Activated naive CD4-positive, alpha-beta T cell treated with Interleukin-2 at 50 U/mL for 16 hours (primary cell): ENCODE results near the gene SNX17.

Experiments used
- DNase-seq: peaks from one replicate; pipeline ENCODE4 v3.0.0-alpha.2; 2020

The SNX17 gene

GRCh38 chr2:27370816-27371620, 602 bp downstream of the SNX17 start:
- peak; percentile 35 for DNase-seq

DNA sequence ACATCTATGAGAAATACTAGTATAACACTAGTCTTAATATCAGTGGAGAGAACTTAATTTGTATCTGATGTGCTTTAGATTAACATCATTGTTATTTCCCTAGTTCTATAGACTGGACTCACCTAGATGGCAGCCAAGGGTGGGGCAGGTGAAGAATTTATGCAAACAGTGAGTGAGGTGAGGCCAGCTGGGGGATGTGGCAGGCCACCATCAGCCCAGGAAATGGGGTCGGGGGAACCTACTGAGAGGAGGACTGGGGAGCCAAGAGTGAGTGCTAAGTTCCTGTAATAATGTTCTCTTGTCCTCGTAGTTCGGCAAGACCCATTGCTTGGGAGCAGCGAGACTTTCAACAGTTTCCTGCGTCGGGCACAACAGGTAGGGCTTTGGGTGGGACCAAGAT, 2.5 kb downstream of the SNX17 start:
- no peak for DNase-seq

GRCh38 chr2:27373567-27373966, 3.2 kb downstream of the SNX17 start:
- DNase-seq: no peak

DNA sequence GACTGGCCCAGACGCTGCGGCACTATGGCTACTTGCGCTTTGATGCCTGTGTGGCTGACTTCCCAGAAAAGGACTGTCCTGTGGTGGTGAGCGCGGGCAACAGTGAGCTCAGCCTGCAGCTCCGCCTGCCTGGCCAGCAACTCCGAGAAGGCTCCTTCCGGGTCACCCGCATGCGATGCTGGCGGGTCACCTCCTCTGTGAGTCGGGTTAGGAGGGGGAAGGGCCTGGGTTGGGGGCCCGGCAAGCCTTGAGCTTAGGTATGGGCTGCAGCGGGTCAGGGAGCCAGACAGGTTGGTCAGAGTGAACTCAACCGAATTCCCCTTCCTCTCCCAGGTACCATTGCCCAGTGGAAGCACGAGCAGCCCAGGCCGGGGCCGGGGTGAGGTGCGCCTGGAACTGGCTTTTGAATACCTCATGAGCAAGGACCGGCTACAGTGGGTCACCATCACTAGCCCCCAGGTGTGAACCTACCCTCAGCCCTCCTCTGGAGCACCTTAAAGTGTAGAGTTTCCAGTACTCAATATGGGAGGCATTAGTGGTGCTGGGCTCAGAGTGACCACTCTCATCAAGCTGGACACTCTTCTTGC, 5.2 kb downstream of the SNX17 start:
- no peak for DNase-seq

- DNase-seq: no peak
Observed at GRCh38 chr2:27376151-27376865, 5.9 kb downstream of the SNX17 start.

- DNase-seq: no peak
Observed at GRCh38 chr2:27376866-27377617, 6.6 kb downstream of the SNX17 start.

DNA sequence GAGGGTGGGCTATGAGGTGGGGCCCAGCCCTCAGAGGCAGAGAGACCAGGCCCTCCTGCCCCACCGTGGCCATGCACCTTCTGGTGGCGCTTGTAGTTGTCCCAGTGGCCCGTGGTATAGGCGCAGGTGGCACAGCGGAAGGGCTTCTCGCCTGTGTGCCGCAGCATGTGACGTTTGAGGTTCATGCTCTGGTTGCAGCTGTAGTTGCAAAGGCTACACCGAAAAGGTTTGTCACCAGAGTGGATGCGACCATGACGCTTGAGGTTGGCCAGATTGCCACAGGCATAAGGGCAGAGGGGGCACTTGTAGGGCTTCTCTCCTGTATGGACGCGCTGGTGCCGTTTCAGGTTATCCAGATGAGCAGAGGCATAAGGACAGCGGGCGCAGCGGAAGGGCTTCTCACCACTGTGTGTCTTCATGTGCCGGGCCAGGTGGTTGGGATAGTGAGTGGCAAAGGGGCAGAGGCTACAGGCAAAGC, 7.2 kb downstream of the SNX17 start:
- no peak for DNase-seq

- no peak for DNase-seq
Observed at GRCh38 chr2:27378096-27378808, 7.8 kb downstream of the SNX17 start.

- DNase-seq: no peak
Observed at GRCh38 chr2:27378809-27379290, 8.4 kb downstream of the SNX17 start.

DNA sequence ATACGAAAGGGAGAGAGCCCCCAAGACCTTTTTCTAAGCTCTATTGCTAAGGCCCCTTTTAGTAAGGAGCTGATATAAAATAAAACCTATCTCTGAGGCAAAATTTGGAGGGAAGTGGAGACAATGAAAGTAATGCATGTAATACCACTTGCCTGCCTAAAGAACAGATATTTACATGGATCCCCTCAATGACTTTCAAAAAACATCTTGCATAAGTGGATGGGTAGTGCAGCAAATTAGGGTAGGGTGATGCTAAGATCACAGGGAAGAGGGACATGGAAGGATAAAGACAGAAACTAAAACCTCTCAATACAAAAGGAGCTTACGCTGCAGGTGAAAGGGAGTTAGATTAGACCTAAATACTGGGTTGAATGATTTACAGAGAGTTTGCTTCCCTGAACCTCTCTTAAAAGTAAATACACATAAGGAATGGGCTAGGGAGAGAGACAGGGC, 9.0 kb downstream of the SNX17 start:
- DNase-seq: no peak

DNA sequence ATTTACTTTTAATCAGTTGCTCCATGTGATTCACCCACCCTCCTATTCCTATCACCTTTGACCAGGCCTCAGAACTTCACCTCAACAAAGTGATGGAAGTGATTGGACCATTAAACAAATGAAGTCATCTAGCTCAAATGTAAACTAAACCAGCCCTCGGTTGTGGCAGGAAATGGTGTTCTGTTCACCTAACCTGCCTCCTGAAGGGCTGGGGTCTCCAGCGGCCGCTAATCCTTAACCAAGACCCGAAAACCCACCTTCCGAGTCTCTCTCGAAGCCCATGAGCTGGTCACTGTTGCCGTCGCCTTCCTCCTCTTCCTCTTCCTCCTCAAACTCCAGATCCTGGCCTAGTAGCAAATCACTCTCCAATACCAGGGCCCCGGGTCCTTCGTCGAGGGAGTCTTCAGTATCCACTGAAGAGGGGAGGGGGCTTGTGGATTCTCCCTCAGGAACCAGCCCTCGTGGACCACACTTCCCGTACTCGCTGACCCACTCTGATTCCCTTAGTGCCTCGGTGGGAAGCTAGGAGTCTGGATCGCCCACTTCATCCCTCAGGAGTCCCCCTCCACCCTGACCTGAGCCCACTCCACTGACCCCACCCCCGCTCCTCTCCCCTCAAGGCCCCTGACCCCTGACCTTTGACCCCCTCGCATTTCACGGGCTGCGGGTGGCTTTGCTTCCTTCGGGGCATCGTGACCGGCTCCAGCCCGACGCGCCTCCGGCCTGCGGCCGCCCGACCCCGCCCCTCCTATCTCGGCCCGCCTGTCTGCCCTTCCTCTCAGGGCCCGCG, 9.6 kb downstream of the SNX17 start:
- peak; percentile 13 for DNase-seq

DNA sequence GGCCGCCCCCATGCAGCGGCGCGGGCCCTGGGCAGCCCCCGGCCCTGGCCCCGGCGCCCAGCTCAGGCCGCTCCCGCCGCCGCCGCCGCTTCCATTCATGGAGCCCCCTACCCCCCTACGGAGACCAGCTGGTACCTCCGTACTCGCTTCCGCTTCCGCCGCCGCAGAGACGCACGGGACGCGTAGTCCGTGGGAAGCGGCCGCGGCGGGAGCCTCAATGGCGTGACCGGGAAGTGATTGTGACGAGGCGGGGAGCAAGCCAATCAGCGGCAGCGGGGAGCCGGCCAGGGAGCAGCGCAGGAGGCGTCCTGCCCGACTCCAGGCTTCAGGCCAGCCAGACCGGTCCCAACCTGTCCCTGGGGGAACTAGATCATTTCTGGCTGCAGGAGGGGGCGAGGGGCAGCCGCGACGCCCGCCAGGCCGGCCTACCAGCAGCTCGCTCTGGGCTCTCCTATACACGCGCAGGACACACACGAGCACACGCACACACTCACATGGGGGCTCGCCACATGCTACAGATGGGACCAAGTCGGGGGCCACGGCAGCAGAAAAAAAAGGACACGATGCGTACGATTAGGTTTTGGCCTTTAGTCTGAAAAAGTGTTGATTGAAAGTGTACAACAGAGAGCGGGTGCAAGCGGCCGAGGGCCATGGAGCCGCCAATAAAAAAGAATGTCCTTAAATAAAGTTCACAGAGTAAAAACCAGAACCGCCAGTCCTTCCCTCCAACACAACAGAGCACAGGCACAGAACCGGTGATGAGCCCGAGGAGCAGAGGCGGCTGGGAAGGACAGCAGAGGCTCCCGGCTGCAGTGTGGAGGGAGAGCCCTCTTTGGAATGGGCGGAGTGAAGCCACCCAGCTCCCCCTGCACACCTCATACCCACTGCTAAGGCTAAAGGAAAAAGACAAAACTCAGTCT, 10.5 kb downstream of the SNX17 start, which contains the start of gene ZNF513:
TSS of gene ZNF513 (minus strand) at position 109 of the 920 bp plus-strand sequence. CDS start 208 bp downstream, outside the sequence.
- peak; percentile 88 for DNase-seq

DNA sequence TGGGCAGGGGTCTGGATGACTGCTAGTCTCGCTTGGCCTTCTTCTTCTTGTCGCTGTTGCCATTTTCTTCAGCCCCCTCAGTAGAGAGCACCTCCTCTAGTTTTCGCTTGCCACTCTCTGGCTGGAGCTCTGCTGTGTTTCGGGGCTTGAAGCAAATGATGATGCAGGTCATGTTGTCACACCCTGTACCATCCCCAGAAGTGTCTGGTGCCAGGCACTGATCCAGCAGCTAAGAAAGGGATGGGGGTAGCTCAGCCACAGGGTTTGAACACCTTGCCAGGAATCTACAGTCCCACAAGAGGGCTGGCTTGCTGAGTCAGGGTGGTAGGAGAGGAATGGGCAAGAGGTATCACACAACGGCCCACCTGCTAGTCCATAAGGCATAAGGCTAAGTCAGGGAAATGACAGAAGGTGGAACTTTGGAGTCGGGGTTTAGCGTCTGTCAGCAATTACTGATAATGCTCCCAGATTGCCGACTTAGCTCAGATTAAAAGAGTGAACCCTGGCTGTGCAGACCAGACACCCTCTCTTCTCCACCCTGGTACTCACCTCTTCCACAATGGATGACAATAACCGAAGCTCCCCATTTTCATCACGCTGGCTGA, 11.3 kb downstream of the SNX17 start:
- DNase-seq: no peak

GRCh38 chr2:27390822-27391679, 20.6 kb downstream of the SNX17 start:
- no peak for DNase-seq

DNA sequence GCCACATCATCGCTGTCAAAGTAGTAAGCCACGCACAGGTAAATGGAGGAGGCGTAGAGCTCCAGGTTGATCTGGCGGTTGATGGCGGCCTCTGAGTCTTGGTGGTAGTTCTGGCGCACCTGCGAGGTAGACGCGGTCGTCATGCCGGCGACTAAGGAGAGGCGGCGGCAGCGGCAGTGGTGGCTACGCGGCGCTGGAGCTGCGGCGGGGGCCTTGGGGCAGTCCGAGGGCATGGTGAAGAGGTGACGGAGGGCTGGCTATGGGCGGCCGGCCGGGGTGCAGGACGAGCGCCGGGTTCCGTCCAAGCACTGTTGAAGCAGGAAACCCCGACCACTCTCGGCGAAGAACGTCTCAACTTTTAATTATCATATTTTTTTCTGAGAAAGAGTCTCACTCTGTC, 22.8 kb downstream of the SNX17 start:
- DNase-seq: no peak

DNA sequence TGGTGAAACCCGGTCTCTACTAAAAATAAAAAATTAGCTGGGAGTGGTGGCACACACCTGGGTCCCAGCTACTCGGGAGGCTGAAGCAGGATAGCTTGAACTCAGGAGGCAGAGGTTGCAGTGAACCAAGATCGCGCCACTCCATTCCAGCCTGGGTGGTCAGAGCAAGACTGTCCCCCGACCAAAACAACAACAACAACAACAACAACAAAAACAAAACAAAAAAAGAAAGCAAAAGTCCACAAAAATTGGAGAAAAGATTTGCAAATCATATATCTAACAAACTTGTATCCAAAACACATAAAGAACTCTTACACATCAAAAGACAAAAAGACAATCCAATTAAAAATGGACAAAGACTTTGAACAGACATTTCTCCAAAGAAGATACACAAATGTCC, 28.5 kb downstream of the SNX17 start:
- no peak for DNase-seq

DNA sequence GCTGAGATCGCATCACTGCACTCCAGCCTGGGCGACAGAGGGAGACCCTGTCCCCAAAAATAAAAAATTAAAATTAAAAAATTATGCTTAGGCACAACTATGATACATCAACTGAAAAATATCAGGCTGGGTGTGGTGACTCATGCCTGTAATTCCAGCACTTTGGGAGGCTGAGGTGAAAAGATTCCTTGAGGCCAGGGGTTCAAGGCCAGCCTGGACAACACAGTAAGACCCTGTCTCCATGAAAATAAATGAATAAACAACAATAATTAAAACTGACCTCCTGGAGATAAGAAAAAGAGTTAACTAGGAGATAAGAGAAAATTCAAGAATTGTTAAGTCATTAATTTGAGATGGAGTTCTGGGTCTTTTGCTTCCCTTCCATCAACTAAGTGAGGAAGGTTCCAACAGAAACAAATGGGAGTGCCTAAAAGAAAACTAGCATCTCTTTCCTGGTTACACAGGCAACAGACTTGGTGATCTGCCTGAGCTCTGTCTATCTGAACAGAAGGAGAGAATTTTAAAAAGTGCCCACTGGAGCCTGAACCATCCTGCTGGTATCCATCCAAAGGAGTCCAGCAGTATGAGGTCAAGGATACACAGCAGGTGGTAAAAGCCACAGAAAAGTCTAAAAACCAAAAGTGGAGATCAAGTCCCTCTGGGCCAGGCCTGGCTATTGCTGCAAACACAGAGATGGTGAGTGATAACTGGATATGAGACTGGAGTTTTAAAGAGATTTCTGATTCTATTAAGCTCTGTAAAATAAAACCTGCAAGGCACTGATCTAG, 30.1 kb downstream of the SNX17 start:
- no peak for DNase-seq
